Liver (tissue), 9 donors: ENCODE data around the gene CHD5. TPM values are rescaled to one million over a fixed set of nuclear protein-coding genes. Genes with fewer than 3 reads are reported as not detected.

Source experiments
- DNase-seq: peaks from one replicate; pipeline ENCODE4 v3.0.0-alpha.2; 2017; ENCODE audit warnings: low spot score
- H3K27ac ChIP-seq, 2 donors: one replicate each; pipeline ENCODE4 v1.7.0; 2013; ENCODE audit warnings: inconsistent platforms in 2 of 2, low read length in 2 of 2, control low read depth in 1 of 2, low read depth in 1 of 2, mild to moderate bottlenecking in 1 of 2
- H3K27me3 ChIP-seq, 4 donors: one replicate each; pipeline versions ENCODE4 v1.6.1 to v1.7.0; 2013; ENCODE audit warnings: low read length in 3 of 4, inconsistent platforms in 1 of 4, mild to moderate bottlenecking in 1 of 4, moderate library complexity in 1 of 4; ENCODE audit not compliant: control insufficient read depth in 4 of 4, insufficient read depth in 4 of 4
- H3K36me3 ChIP-seq, 4 donors: one replicate each; pipeline versions ENCODE4 v1.6.1 to v1.7.0; 2013; ENCODE audit warnings: low read length in 3 of 4, mild to moderate bottlenecking in 3 of 4, low read depth in 1 of 4, moderate library complexity in 1 of 4; ENCODE audit not compliant: control insufficient read depth in 4 of 4, insufficient read depth in 3 of 4
- H3K4me1 ChIP-seq, 4 donors: one replicate each; pipeline versions ENCODE4 v1.6.1 to v1.7.0; 2013; ENCODE audit warnings: low read length in 3 of 4, mild to moderate bottlenecking in 3 of 4, moderate library complexity in 1 of 4; ENCODE audit not compliant: control insufficient read depth in 4 of 4, insufficient read depth in 4 of 4
- H3K4me3 ChIP-seq, 3 donors: one replicate each; pipeline versions ENCODE4 v1.6.1 to v1.7.0; 2013; ENCODE audit warnings: low read length in 3 of 3, control low read depth in 1 of 3, low read depth in 1 of 3, mild to moderate bottlenecking in 1 of 3
- H3K9ac ChIP-seq, 2 donors: one replicate each; pipeline ENCODE4 v1.7.0; 2013; ENCODE audit warnings: low read length in 2 of 2, mild to moderate bottlenecking in 2 of 2, moderate library complexity in 2 of 2, control low read depth in 1 of 2, low read depth in 1 of 2
- H3K9me3 ChIP-seq, 4 donors: one replicate each; pipeline versions ENCODE4 v1.6.1 to v1.7.0; 2013; ENCODE audit warnings: low read length in 3 of 4; ENCODE audit not compliant: control insufficient read depth in 4 of 4
- ATF3 ChIP-seq: IDR thresholded peaks from 2 replicates; pipeline ENCODE4 v1.6.1; 2016; ENCODE audit warnings: antibody characterized with exemption
- CTCF ChIP-seq: fragments of 150-350 bp; IDR thresholded peaks from 2 replicates; pipeline ENCODE4 v1.5.1; 2017; ENCODE audit warnings: improper control_type of control experiment, low read depth, low read length; ENCODE audit not compliant: missing input control
- EGR1 ChIP-seq, 2 donors: IDR thresholded peaks; 2 replicates each; pipeline ENCODE4 v1.6.1; 2016 to 2018; ENCODE audit warnings: antibody characterized with exemption in 2 of 2, low read depth in 2 of 2
- FOXA2 ChIP-seq: IDR thresholded peaks from 2 replicates; pipeline ENCODE4 v1.6.1; 2016; ENCODE audit warnings: antibody characterized with exemption
- GABPA ChIP-seq, 2 donors: IDR thresholded peaks in 1 of 2; conservative IDR thresholded peaks in 1 of 2; 2 replicates each; pipeline ENCODE4 v1.6.1; 2016; ENCODE audit warnings: antibody characterized with exemption in 2 of 2, mild to moderate bottlenecking in 1 of 2, moderate library complexity in 1 of 2
- HNF4A ChIP-seq, 2 donors: conservative IDR thresholded peaks; 2 replicates each; pipeline ENCODE4 v1.6.1; 2016; ENCODE audit warnings: antibody characterized with exemption in 2 of 2, mild to moderate bottlenecking in 2 of 2
- HNF4G ChIP-seq: IDR thresholded peaks from 2 replicates; pipeline ENCODE4 v1.6.1; 2016; ENCODE audit warnings: antibody characterized with exemption
- JUND ChIP-seq, 2 donors: IDR thresholded peaks; 2 replicates each; pipeline ENCODE4 v1.6.1; 2016; ENCODE audit warnings: antibody characterized with exemption in 2 of 2
- MAX ChIP-seq: IDR thresholded peaks from 2 replicates; pipeline ENCODE4 v1.6.1; 2016; ENCODE audit warnings: antibody characterized with exemption
- NR2F2 ChIP-seq: IDR thresholded peaks from 2 replicates; pipeline ENCODE4 v1.6.1; 2016; ENCODE audit warnings: antibody characterized with exemption
- RAD21 ChIP-seq, 2 donors: IDR thresholded peaks; 2 replicates each; pipeline ENCODE4 v1.6.1; 2016; ENCODE audit warnings: antibody characterized with exemption in 2 of 2, mild to moderate bottlenecking in 2 of 2
- REST ChIP-seq: IDR thresholded peaks from 2 replicates; pipeline ENCODE4 v1.6.1; 2016; ENCODE audit warnings: antibody characterized with exemption, mild to moderate bottlenecking
- RXRA ChIP-seq, 2 donors: IDR thresholded peaks; 2 replicates each; pipeline ENCODE4 v1.6.1; 2017 to 2018; ENCODE audit warnings: antibody characterized with exemption in 2 of 2, mild to moderate bottlenecking in 1 of 2
- SP1 ChIP-seq: IDR thresholded peaks from 2 replicates; pipeline ENCODE4 v1.6.1; 2018; ENCODE audit warnings: antibody characterized with exemption, mild to moderate bottlenecking
- YY1 ChIP-seq: IDR thresholded peaks from 2 replicates; pipeline ENCODE4 v1.6.1; 2016; ENCODE audit warnings: antibody characterized with exemption, mild to moderate bottlenecking
- ZBTB33 ChIP-seq: IDR thresholded peaks from 2 replicates; pipeline ENCODE4 v1.6.1; 2016; ENCODE audit warnings: antibody characterized with exemption
- WGBS: extraction: QIAGEN DNeasy Blood & Tissue Kit; methylation state at CpG from one replicate; pipeline ENCODE4 v1.1.7; 2013; 5-methylcytosine and 5-hydroxymethylcytosine counted together
- polyA plus RNA-seq, 2 donors: library from polyadenylated mRNA; stranded (reverse) in 1 of 2; unstranded in 1 of 2; fragments of 200-250 nt in 1 of 2; fragments of >200 nt in 1 of 2; fragmentation: Nextera tagmentation in 1 of 2; extraction: Ambion mirVana in 1 of 2; gene quantifications; one replicate each; pipeline versions ENCODE4 v1.2.1 to v1.2.3, GENCODE V29; 2013 to 2015
- total RNA-seq, 2 donors: library from RNA; depleted of rRNA; stranded (reverse); fragments of >200 nt; gene quantifications; one replicate each; pipeline ENCODE4 v1.2.3, GENCODE V29; 2014
- donor health status: healthy.
- donor health status: healthy.
- donor health status: healthy.
- donor health status: healthy.
- donor health status: healthy.

Gene CHD5
- total and polyA plus RNA-seq, 4 donors: under 0.01 to 0.08 TPM; not detected in 2

- no peak overlapping the region for H3K9ac ChIP-seq
- no peak for TF ChIP-seq HNF4G
- TF ChIP-seq NR2F2: no peak
- TF ChIP-seq SP1: no peak
- TF ChIP-seq FOXA2: no peak
- TF ChIP-seq YY1: no peak
- no peak for TF ChIP-seq REST
- TF ChIP-seq ZBTB33: no peak
- no peak for TF ChIP-seq RAD21 (IDR thresholded peaks at IDR 0.05)
- TF ChIP-seq EGR1 (IDR thresholded peaks at IDR 0.05; ENCODE audit: low read depth in 2 of 2): no peak
- TF ChIP-seq JUND (IDR thresholded peaks at IDR 0.05): no peak
- no peak for TF ChIP-seq RXRA (IDR thresholded peaks at IDR 0.05)
- TF ChIP-seq GABPA (IDR thresholded peaks at IDR 0.05 in 1 of 2, conservative IDR thresholded peaks at IDR 0.05 in 1 of 2): no peak
- peaks cover 0 to 6% (median 5%) of the 10 kb centered on the region in 4 donors for H3K9me3 ChIP-seq
- no peak overlapping the region for H3K27ac ChIP-seq
- 90% methylated on average over 11 of the region's 11 CpGs for whole genome bisulfite sequencing
- no peaks in the 10 kb centered on the region for H3K4me1 ChIP-seq
- H3K4me3 ChIP-seq: no peak overlapping the region
- peaks cover 0 to 3% (median 0%) of the 10 kb centered on the region in 4 donors for H3K27me3 ChIP-seq
- DNase-seq: no peak
- H3K36me3 ChIP-seq: no peaks in the 10 kb centered on the region
Observed at GRCh38 chr1:6134206-6134605, 45.9 kb downstream of the CHD5 start.

GRCh38 chr1:6133146-6133895 is 46.8 kb downstream of the CHD5 start:
- TF ChIP-seq ATF3 (no peak), JUND (IDR thresholded peaks at IDR 0.05) (no peak), HNF4G (no peak), REST (no peak), NR2F2 (no peak), ZBTB33 (no peak), GABPA (IDR thresholded peaks at IDR 0.05 in 1 of 2, conservative IDR thresholded peaks at IDR 0.05 in 1 of 2) (no peak), EGR1 (IDR thresholded peaks at IDR 0.05; ENCODE audit: low read depth in 2 of 2) (no peak), RXRA (IDR thresholded peaks at IDR 0.05) (no peak), YY1 (no peak), RAD21 (IDR thresholded peaks at IDR 0.05) (no peak), CTCF (no peak), FOXA2 (no peak), HNF4A (conservative IDR thresholded peaks at IDR 0.05) (no peak), MAX (no peak), SP1 (no peak)
- no peak overlapping the region for H3K4me3 ChIP-seq
- no peak for DNase-seq
- 81% methylated on average over 15 of the region's 15 CpGs for WGBS
- no peak overlapping the region for H3K27ac ChIP-seq
- no peaks in the 10 kb centered on the region for H3K36me3 ChIP-seq
- peaks cover 0 to 6% (median 5%) of the 10 kb centered on the region in 4 donors for H3K9me3 ChIP-seq
- H3K4me1 ChIP-seq: no peaks in the 10 kb centered on the region
- H3K27me3 ChIP-seq: peaks cover 0 to 3% (median 0%) of the 10 kb centered on the region in 4 donors
- no peak overlapping the region for H3K9ac ChIP-seq
